Rectal smooth muscle tissue (tissue), 1 donor: ENCODE measurements around the gene KRT222.

Source experiments
- H3K27ac ChIP-seq: one replicate; pipeline ENCODE4 v1.7.0; 2013; ENCODE audit warnings: low read depth, low read length, inconsistent platforms
- H3K27me3 ChIP-seq: one replicate; pipeline ENCODE4 v1.7.0; 2013; ENCODE audit warnings: low read length; ENCODE audit not compliant: control insufficient read depth, insufficient read depth
- H3K36me3 ChIP-seq: one replicate; pipeline ENCODE4 v1.7.0; 2013; ENCODE audit warnings: low read length; ENCODE audit not compliant: control insufficient read depth, insufficient read depth
- H3K4me1 ChIP-seq: one replicate; pipeline ENCODE4 v1.7.0; 2013; ENCODE audit warnings: low read length; ENCODE audit not compliant: control insufficient read depth, insufficient read depth
- H3K4me3 ChIP-seq: one replicate; pipeline ENCODE4 v1.7.0; 2013; ENCODE audit warnings: low read length
- H3K9ac ChIP-seq: one replicate; pipeline ENCODE4 v1.7.0; 2013; ENCODE audit warnings: low read length

The KRT222 gene

DNA sequence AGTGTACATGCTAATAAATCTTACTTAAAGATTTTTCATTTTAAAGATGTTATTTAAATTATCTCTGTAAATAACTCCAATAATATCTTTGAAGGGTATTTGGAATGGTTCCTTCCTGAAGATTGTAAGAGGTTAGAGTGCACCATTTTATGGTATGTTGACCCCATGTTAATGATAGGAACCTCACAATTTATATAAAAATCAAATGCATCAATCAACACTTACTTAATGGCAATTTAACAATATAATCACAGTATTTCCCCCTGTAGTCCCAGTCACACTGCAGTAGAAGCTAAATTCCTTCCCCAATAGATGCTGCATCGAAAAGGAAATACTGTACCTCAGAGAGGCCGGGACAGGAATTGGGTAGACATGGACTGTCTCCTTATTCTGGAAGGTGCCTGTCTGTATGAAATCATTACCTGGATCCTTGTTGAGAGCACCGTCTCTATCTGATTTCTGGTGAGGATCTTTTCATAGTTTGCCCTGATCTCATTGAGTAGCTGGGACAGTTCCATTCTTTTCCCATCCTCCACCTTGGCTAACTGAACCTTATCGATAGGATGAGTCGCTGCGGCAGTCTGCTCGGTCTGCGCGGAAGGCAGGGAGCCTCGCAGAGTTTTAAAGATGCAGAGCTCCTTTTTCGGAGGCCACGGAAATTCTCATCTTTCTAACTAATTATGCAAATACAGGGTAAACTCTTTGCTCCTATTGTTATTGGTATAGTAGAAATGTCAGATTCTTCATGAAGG, at the start of gene KRT222:
KRT222 (minus strand) TSS at position 596 of the 752 bp plus-strand sequence; CDS start at position 518, 78 bp downstream.
- Histone ChIP-seq H3K27ac (no peak within 1 kb of the TSS), H3K9ac (no peak within 1 kb of the TSS), H3K4me1 (peaks cover 2% of the 10 kb centered on the region), H3K36me3 (no peaks in the 10 kb centered on the region), H3K27me3 (peaks cover 7% of the 10 kb centered on the region), H3K4me3 (peak within 1 kb of the TSS; percentile 32)

DNA sequence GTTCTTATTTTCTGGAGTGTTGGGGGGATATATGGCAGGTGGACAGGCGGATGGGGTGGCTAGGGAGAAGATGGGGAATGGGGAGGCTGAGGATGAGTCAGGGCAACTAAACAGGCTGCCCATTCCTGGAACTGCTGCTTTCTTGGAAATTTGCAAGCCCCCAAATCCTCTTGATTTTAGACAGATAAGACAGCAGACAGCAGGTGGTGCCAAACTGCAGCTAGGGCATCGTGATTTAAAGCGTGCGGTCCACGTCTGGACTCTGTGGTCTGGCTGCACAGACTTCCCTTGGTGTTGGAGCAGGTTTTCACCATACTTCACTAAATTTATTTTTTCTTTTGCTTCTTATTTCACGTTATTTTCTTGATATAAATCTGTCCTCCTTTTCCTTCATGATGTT, 49.5 kb upstream of the KRT222 start:
- Histone ChIP-seq H3K27ac (no peak overlapping the region), H3K4me3 (no peak overlapping the region), H3K4me1 (no peaks in the 10 kb centered on the region), H3K27me3 (peaks cover 2% of the 10 kb centered on the region), H3K36me3 (no peaks in the 10 kb centered on the region), H3K9ac (no peak overlapping the region)

DNA sequence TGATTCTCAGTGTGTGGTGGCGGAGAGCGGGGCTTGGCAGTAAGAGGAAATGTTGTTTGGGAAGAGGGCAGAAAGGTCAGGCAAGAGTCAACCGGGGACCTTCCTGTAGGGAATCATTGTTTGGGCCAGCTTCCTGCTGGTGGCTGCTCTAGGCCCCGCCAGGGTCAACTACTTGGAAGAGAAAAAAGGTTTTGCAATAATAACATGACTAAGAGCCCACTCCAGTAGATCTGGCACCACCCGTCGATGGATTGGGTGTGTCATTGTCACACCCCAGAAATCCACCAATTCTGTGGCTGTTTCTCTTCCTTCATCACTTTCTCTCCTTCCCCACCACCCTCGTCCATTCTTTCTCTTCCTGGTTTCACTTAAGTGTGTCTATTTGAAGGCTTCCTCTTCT, 42.8 kb upstream of the KRT222 start:
- Histone ChIP-seq H3K27me3 (no peaks in the 10 kb centered on the region), H3K4me1 (no peaks in the 10 kb centered on the region), H3K4me3 (no peak overlapping the region), H3K27ac (no peak overlapping the region), H3K9ac (no peak overlapping the region), H3K36me3 (no peaks in the 10 kb centered on the region)

DNA sequence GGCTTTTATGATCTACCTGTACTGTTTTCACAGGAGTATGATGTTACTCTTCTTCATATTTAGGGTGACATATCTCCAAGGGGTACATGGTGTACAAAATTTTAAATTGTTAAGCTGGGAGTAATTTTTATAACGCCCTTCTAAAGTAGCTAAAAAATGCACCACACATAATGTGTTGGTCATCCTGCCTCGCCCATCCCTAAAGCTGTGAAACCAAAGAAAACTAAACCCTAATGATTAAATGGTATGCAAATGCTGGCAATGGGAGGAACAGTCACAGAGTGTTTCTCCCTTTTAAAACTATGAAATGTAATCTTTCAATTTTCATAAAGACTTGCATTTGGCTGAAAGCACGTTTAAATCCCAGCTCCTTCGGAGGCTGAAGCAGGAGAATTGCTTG, 40.6 kb upstream of the KRT222 start:
- Histone ChIP-seq H3K4me1 (no peaks in the 10 kb centered on the region), H3K36me3 (no peaks in the 10 kb centered on the region), H3K9ac (no peak overlapping the region), H3K4me3 (no peak overlapping the region), H3K27me3 (no peaks in the 10 kb centered on the region), H3K27ac (no peak overlapping the region)

DNA sequence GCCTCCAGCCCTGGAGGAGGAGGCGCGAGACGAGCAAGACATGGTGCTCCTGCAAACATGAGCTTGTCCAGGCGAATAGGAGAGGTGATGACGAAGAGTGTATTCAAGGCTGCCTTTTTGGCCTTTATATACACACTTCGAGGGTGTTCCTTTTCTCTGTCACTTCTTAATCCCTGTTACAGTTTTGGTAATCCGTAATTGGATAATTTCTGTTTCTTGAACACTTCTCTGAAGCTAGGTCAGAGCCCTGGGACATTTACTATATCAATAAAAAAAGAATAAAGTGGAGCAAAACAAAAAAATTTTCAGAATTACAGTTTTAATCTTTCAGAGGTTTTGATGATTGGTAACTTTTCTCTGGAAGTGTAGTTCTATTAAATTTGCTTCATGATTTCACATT, 38.7 kb upstream of the KRT222 start, which contains the start of gene KRT24:
KRT24 (minus strand) TSS at position 101 of the 400 bp plus-strand sequence; CDS start at position 42, 59 bp downstream.
- Histone ChIP-seq H3K4me3 (no peak within 1 kb of the TSS), H3K27me3 (no peaks in the 10 kb centered on the region), H3K9ac (no peak within 1 kb of the TSS), H3K4me1 (no peaks in the 10 kb centered on the region), H3K27ac (no peak within 1 kb of the TSS), H3K36me3 (no peaks in the 10 kb centered on the region)

DNA sequence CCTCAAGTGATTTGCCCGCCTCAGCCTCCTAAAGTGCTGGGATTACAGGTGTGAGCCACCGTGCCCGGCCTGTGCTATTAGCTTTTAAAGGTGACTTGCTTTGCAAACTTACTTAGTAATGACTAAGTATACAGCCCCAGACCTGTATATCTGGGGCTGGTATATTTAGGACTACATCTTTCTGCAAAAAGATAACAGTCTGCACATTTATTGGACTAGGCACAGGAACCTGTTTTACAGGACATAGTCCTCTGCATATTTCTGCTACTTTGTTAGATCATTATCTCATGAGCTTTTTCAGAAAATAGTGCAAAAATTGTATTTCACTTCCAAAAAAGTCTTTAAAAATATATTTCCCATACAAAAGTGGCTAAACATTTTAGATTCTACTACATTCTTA, 37.3 kb upstream of the KRT222 start:
- Histone ChIP-seq H3K27me3 (no peaks in the 10 kb centered on the region), H3K9ac (no peak overlapping the region), H3K27ac (no peak overlapping the region), H3K4me1 (no peaks in the 10 kb centered on the region), H3K36me3 (no peaks in the 10 kb centered on the region), H3K4me3 (no peak overlapping the region)

DNA sequence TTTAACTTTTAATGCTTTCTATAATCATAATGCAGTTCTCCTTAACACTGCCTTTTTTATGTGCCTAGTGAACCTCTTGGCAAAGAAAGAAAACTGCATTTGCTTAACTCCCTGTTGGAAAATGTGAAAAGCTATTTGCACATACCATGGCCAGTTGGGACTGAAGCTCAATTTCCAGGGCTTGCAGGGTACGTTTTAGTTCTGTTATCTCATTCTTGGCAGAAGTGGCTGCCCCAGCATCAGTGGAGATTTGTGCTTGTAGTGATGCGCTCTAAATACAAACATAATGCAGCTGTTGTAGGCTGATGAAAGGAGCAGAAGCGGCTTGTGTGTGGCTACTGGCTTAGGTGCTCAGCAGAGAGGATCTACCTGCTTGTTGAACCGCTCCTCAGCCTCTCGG, 34.9 kb upstream of the KRT222 start:
- Histone ChIP-seq H3K9ac (no peak overlapping the region), H3K4me1 (no peaks in the 10 kb centered on the region), H3K4me3 (no peak overlapping the region), H3K27ac (no peak overlapping the region), H3K36me3 (no peaks in the 10 kb centered on the region), H3K27me3 (no peaks in the 10 kb centered on the region)

DNA sequence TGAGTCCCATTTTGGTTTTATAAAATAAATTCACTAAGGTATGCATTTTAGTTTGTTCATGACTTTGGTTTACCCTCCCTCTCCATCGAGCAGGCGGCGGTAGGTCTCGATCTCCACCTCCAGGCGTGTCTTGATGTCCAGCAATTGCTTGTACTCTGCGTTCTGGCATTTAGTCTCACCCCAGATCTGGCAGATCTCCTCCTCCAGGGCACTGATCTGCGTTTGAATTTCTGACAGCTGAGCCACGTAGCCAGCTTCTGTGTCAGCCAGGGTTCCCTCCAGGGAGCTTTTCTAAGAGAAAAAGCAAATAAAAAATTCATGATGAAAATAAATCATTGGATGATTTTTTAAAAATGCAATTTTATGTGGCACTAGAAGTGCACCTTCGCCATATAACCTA, 34.4 kb upstream of the KRT222 start:
- Histone ChIP-seq H3K4me1 (no peaks in the 10 kb centered on the region), H3K9ac (no peak overlapping the region), H3K4me3 (no peak overlapping the region), H3K36me3 (no peaks in the 10 kb centered on the region), H3K27ac (no peak overlapping the region), H3K27me3 (no peaks in the 10 kb centered on the region)

DNA sequence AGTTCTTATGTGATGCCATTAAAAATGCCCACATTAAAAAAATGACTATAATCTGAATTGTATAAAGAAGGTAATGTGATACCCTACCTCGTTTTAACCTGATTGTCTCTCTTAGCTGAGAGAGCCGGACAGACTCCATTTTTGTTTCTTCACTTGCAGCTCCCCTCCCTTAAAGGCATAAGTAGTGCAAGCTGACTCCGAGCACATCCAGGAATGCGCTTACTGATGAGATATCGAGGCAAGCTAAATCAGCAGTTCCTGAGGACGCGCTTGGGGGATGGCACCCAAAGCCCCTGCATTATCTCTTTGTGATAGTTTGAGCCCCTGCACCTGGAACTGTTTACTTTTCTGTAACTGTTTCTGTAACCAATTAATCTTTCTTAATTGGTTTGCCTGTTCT, 32.3 kb upstream of the KRT222 start:
- Histone ChIP-seq H3K27me3 (no peaks in the 10 kb centered on the region), H3K27ac (no peak overlapping the region), H3K36me3 (no peaks in the 10 kb centered on the region)

DNA sequence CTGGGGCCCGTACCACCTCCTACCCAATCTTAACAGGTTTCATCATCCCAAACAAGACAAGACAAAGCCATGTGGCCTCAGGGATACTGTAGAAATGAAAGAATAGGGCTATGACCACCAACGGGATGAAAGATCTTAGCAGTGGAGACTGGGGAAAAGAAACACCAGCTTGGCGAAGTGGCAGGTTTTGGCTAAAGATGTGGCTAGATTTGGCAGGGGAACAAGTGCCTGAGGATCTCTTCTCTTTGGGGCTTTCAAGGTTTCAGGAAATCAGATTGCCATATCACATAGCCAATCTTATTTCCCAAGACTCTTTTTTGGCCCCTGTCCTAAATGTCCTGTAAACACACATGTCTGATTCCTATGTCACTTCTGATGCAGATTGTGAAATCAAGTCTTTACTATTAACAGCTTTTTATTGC, 31.7 kb upstream of the KRT222 start:
- H3K4me3 ChIP-seq, result no peak overlapping the region
- no peaks in the 10 kb centered on the region for H3K27me3 ChIP-seq
- H3K4me1 ChIP-seq, result no peaks in the 10 kb centered on the region
- H3K36me3 ChIP-seq, result no peaks in the 10 kb centered on the region
- no peak overlapping the region for H3K9ac ChIP-seq
- H3K27ac ChIP-seq, result no peak overlapping the region

More for the DNA sequence above, 32.3 kb upstream of the KRT222 start:
- Histone ChIP-seq H3K9ac (no peak overlapping the region), H3K4me3 (no peak overlapping the region), H3K4me1 (no peaks in the 10 kb centered on the region)

DNA sequence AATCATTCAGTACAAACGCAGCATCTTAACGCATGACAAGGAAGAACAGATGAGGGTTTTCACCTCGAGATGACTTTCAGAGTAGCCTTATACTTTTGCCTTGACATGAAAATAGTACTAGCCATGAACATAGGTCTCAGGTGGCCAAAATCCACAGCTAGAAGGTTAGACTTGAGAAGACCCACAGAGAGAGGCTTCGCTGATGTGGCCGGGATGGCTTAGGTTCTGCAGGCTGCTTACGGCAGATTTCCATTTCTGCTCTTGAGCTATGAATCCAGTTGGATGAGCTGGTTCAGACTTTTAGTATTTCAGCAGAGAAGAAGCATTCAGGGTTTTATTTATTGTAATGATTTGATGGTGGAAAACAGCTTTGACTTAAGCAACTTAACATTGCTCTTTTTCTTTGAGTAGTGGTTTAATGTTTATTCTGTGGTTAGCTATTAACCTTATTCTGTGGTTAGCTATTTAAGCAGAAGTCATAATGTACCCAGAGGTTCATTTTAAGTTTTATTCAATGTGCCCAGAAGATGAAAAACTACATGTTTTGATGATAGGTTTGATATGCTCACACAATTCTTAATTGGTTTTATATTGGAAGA, 31.0 kb upstream of the KRT222 start:
- no peak overlapping the region for H3K9ac ChIP-seq
- H3K4me3 ChIP-seq, result no peak overlapping the region
- no peak overlapping the region for H3K27ac ChIP-seq
- H3K4me1 ChIP-seq, result no peaks in the 10 kb centered on the region
- H3K36me3 ChIP-seq, result no peaks in the 10 kb centered on the region
- no peaks in the 10 kb centered on the region for H3K27me3 ChIP-seq

DNA sequence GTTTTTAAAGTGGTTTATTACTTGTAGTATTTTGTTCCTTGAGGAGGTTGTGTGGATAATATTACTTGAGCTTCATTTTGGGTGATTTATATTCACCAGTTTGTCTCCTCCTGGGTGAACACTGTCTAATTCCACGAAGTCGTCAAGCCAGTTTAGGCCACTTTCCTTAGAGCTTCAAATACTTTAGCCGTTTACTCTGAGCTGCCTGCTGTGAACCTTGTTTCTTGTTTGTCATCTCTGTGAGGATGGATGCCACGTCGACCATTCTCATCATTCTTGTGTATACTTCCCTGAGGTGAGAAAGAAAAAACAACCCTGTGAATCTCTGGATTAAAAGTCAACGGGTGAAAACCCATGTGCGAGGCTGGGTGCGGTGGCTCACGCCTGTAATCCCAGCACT, 29.6 kb upstream of the KRT222 start:
- no peak overlapping the region for H3K4me3 ChIP-seq
- H3K27me3 ChIP-seq, result no peaks in the 10 kb centered on the region
- no peak overlapping the region for H3K9ac ChIP-seq
- H3K27ac ChIP-seq, result no peak overlapping the region
- H3K4me1 ChIP-seq, result no peaks in the 10 kb centered on the region
- H3K36me3 ChIP-seq, result no peaks in the 10 kb centered on the region

DNA sequence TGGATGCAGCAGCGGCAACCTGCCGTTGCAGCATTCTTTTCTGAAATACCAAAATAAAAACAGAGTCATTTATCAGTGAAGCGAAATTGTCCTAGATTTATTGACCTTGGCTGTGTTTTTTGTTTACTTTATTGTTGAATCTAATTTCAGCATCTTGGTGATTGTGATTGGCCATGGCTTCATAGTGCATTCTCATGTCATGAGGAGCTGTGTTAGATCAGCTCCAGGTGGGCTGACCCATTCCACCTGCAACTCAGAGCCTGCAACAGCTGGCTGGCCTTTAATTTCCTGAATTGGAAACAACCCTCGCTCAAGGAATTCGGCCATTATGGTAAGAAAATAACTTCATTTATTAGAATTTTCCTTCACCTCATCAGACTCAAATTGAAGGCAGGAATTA, 22.1 kb upstream of the KRT222 start:
- H3K9ac ChIP-seq, result no peak overlapping the region
- no peaks in the 10 kb centered on the region for H3K27me3 ChIP-seq
- H3K4me1 ChIP-seq, result no peaks in the 10 kb centered on the region
- H3K27ac ChIP-seq, result no peak overlapping the region
- H3K36me3 ChIP-seq, result no peaks in the 10 kb centered on the region
- no peak overlapping the region for H3K4me3 ChIP-seq
